ENCODE measurements around the gene TAF3. TPM values are rescaled to one million over a fixed set of nuclear protein-coding genes. Genes with fewer than 3 reads are reported as not detected.

Gene TAF3
- polyA plus RNA-seq, 3 donors, result 1.6 to 3.9 (median 3.4) TPM

DNA sequence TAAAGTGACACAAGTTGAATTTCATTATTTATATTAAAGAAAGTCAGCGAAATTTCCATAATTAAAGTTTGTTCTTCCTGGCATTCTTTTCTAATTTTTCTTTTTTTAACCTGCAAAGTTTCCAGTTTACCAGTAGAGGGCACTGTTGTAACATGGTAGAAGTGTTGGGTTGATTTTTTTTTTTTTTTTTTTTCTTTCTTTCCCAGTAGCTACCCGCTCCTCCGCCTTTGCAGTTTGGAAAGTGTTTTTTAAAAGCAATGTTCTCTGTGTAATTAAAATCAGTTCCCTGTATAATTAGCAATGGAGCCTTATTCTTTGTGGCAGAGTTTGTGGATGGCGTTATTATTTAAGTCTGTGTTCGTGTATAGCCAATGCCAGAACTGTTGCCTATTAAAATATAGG, 53.7 kb downstream of the TAF3 start:
- H3K27me3 Mint-ChIP-seq (ENCODE audit: low read depth in 3 of 3), result peaks cover 0 to 2% (median 0%) of the 10 kb centered on the region in 3 donors
- Histone ChIP-seq H3K27ac (ENCODE audit: low read depth in 1 of 2, low read length in 2 of 2) (no peak overlapping the region), H3K36me3 (replicated peaks in 1 of 2; ENCODE audit: control insufficient read depth in 1 of 2, insufficient read depth in 2 of 2, low read length in 2 of 2) (no peaks in the 10 kb centered on the region), H3K27me3 (ENCODE audit: control insufficient read depth in 2 of 2, insufficient read depth in 2 of 2, low read length in 2 of 2) (no peaks in the 10 kb centered on the region), H2AFZ (ENCODE audit: insufficient read depth, low read depth, low read length, poor library complexity, severe bottlenecking) (no peak overlapping the region), H3K79me2 (ENCODE audit: insufficient read depth, low read length) (no peaks in the 10 kb centered on the region), H3K4me1 (ENCODE audit: control insufficient read depth in 1 of 2, insufficient read depth in 2 of 2, low read length in 2 of 2) (no peaks in the 10 kb centered on the region), H3K4me2 (replicated peaks; ENCODE audit: extremely low read depth, low read length, poor library complexity, severe bottlenecking) (peak overlapping the region; percentile 39), H3K4me3 (replicated peaks in 1 of 3; ENCODE audit: low read depth in 2 of 3, low read length in 3 of 3) (peak overlapping the region in 1 of 3 experiments; percentile 25), H4K20me1 (ENCODE audit: insufficient read depth, low read length) (peaks cover 37% of the 10 kb centered on the region), H3K9me3 (replicated peaks in 1 of 2; ENCODE audit: control insufficient read depth in 1 of 2, insufficient read depth in 1 of 2, low read length in 2 of 2) (no peaks in the 10 kb centered on the region), H3K9ac (ENCODE audit: insufficient read depth, low read length, poor library complexity, severe bottlenecking) (no peak overlapping the region)
- intact Hi-C loops (cut with micrococcal nuclease), result loop anchor here (5.0 kb wide), 3 partner anchors 1335 to 1430 kb away; no protein-coding TSS in a partner anchor
- peaks cover 0 to 2% (median 0%) of the 10 kb centered on the region in 7 donors for H3K9me3 Mint-ChIP-seq
- peak; percentile 86 for TF ChIP-seq CTCF (IDR thresholded peaks at IDR 0.05)
- peaks cover 3% of the 10 kb centered on the region for H3K4me1 Mint-ChIP-seq
- no peak overlapping the region for H3K27ac Mint-ChIP-seq
- peak overlapping the region; percentile 54 to 82 for H3K4me3 Mint-ChIP-seq
- no CpG with 5 or more reads among the region's 5 CpGs for WGBS (ENCODE audit: insufficient coverage)
- peak in 2 of 3 donors; percentile 14 to 37 for DNase-seq
- H3K36me3 Mint-ChIP-seq, result peaks cover 0 to 4% of the 10 kb centered on the region in 2 donors

DNA sequence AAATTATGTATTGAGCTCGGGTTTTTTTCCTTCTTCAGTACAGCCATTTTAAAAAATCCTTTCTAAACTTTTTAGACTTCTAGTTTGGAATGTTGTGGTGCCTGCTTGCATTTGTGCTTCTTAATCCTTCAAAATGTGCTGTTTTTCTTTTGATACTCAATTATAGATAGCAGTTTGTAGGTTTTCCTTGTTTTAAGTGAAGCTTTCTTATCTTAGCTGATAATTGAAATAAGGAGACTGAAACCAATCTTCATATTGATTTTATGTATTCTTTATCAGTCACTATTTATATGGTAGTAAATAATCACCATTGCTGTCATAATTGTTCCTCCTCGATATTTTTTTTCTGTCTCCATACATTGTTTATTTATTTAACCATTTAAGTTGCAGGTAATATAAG, 56.6 kb downstream of the TAF3 start:
- H3K36me3 Mint-ChIP-seq, result no peaks in the 10 kb centered on the region
- H3K4me3 Mint-ChIP-seq, result no peak overlapping the region
- H3K4me1 Mint-ChIP-seq, result peaks cover 3% of the 10 kb centered on the region
- Histone ChIP-seq H3K9ac (ENCODE audit: insufficient read depth, low read length, poor library complexity, severe bottlenecking) (no peak overlapping the region), H3K79me2 (ENCODE audit: insufficient read depth, low read length) (no peaks in the 10 kb centered on the region), H3K4me3 (replicated peaks in 1 of 3; ENCODE audit: low read depth in 2 of 3, low read length in 3 of 3) (no peak overlapping the region), H3K9me3 (replicated peaks in 1 of 2; ENCODE audit: control insufficient read depth in 1 of 2, insufficient read depth in 1 of 2, low read length in 2 of 2) (no peaks in the 10 kb centered on the region), H4K20me1 (ENCODE audit: insufficient read depth, low read length) (peaks cover 31% of the 10 kb centered on the region), H3K4me2 (replicated peaks; ENCODE audit: extremely low read depth, low read length, poor library complexity, severe bottlenecking) (no peak overlapping the region), H3K4me1 (ENCODE audit: control insufficient read depth in 1 of 2, insufficient read depth in 2 of 2, low read length in 2 of 2) (no peaks in the 10 kb centered on the region), H2AFZ (ENCODE audit: insufficient read depth, low read depth, low read length, poor library complexity, severe bottlenecking) (no peak overlapping the region), H3K27me3 (ENCODE audit: control insufficient read depth in 2 of 2, insufficient read depth in 2 of 2, low read length in 2 of 2) (no peaks in the 10 kb centered on the region), H3K36me3 (replicated peaks in 1 of 2; ENCODE audit: control insufficient read depth in 1 of 2, insufficient read depth in 2 of 2, low read length in 2 of 2) (no peaks in the 10 kb centered on the region), H3K27ac (ENCODE audit: low read depth in 1 of 2, low read length in 2 of 2) (no peak overlapping the region)
- H3K27me3 Mint-ChIP-seq (ENCODE audit: low read depth in 3 of 3), result peaks cover 0 to 2% (median 2%) of the 10 kb centered on the region in 3 donors
- intact Hi-C loops (cut with micrococcal nuclease), result loop anchor here (5.0 kb wide), 3 partner anchors 1332 to 1427 kb away; no protein-coding TSS in a partner anchor
- DNase-seq, result no peak
- no peak for TF ChIP-seq CTCF (IDR thresholded peaks at IDR 0.05)
- H3K27ac Mint-ChIP-seq, result no peak overlapping the region
- no CpG with 5 or more reads among the region's 2 CpGs for WGBS (ENCODE audit: insufficient coverage)
- peaks cover 0 to 2% (median 0%) of the 10 kb centered on the region in 7 donors for H3K9me3 Mint-ChIP-seq
